ENCODE data around the gene SLC45A2.

DNA sequence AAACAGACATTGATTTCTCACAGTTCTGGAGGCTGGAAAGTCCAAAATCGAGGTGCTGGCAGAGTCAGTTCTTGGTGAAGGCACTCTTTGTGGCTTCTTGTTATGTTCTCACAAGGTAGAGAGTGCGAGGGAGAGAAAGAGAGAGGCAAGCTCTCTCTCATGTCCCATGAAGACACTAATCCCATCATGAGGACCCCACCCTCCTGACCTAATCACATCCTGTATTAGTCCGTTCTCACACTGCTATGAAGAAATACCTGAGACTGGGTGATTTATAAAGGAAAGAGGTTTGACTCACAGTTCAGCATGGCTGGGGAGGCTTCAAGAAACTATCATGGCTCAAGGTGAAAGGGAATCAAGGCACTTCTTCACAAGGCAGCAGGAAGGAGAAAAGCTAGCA is 29.1 kb upstream of the SLC45A2 start:
- TF ChIP-seq, protein P1, sequence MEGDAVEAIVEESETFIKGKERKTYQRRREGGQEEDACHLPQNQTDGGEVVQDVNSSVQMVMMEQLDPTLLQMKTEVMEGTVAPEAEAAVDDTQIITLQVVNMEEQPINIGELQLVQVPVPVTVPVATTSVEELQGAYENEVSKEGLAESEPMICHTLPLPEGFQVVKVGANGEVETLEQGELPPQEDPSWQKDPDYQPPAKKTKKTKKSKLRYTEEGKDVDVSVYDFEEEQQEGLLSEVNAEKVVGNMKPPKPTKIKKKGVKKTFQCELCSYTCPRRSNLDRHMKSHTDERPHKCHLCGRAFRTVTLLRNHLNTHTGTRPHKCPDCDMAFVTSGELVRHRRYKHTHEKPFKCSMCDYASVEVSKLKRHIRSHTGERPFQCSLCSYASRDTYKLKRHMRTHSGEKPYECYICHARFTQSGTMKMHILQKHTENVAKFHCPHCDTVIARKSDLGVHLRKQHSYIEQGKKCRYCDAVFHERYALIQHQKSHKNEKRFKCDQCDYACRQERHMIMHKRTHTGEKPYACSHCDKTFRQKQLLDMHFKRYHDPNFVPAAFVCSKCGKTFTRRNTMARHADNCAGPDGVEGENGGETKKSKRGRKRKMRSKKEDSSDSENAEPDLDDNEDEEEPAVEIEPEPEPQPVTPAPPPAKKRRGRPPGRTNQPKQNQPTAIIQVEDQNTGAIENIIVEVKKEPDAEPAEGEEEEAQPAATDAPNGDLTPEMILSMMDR (IDR thresholded peaks at IDR 0.05 in 8 of 11, conservative IDR thresholded peaks at IDR 0.05 in 3 of 11): no peak
- no peak for TF ChIP-seq POLR2AphosphoS5 (IDR thresholded peaks at IDR 0.05)
